IMR-90 (cell line): ENCODE results near the gene SEMA3C. TPM values are rescaled to one million over a fixed set of nuclear protein-coding genes. Genes with fewer than 3 reads are reported as not detected.

Experiments used
- ATAC-seq: fragments of 200-7000 bp; cut with Tn5 transposase; 2 replicates; pipeline ENCODE4 v1.9.1; 2020; ENCODE audit warnings: low read depth, mild to moderate bottlenecking, moderate library complexity
- BruUV-seq: library from RNA; stranded (reverse); fragments of 400-500 nt; replicated peaks from 2 replicates; lab custom pipeline; 2021; lab: Mats Ljungman, UMichigan
- CTCF ChIA-PET: fragments of 300-600 bp; formaldehyde crosslinking; extraction: SDS; loops from one replicate; lab custom pipeline; 2021; ENCODE audit warnings: antibody characterized with exemption; lab: Yijun Ruan, JAX
- POLR2A ChIA-PET: fragments of 300-600 bp; sonication (Branson Sonifier 250); formaldehyde crosslinking; loops from one replicate; lab custom pipeline; 2022; ENCODE audit warnings: antibody characterized with exemption; ENCODE audit not compliant: unreplicated experiment; lab: Charles Lee
- DNase-seq: peaks from one replicate; pipeline ENCODE4 v3.0.0; 2013
- H2AFZ ChIP-seq: replicated peaks from 2 replicates; pipeline ENCODE3; 2013; ENCODE audit warnings: low read length, mild to moderate bottlenecking; ENCODE audit not compliant: poor library complexity
- H2AK5ac ChIP-seq: 2 replicates; pipeline ENCODE4 v1.6.1; 2013; ENCODE audit warnings: low read depth, low read length, inconsistent platforms
- H2AK9ac ChIP-seq: replicated peaks from 2 replicates; pipeline ENCODE3; 2013; ENCODE audit warnings: mild to moderate bottlenecking, low read depth, low read length, moderate library complexity; ENCODE audit not compliant: poor library complexity
- H2BK120ac ChIP-seq: 2 replicates; pipeline ENCODE4 v1.6.1; 2013; ENCODE audit warnings: low read depth, low read length, inconsistent platforms
- H2BK15ac ChIP-seq: 3 replicates; pipeline ENCODE4 v1.6.1; 2013; ENCODE audit warnings: low read depth, low read length, inconsistent platforms
- H2BK20ac ChIP-seq: 2 replicates; pipeline ENCODE4 v1.6.1; 2013; ENCODE audit warnings: low read depth, mild to moderate bottlenecking, inconsistent platforms, low read length, moderate library complexity
- H2BK5ac ChIP-seq: 2 replicates; pipeline ENCODE4 v1.6.1; 2013; ENCODE audit warnings: mild to moderate bottlenecking, low read depth, low read length, inconsistent platforms; ENCODE audit not compliant: poor library complexity, severe bottlenecking
- H3K14ac ChIP-seq: replicated peaks from 2 replicates; pipeline ENCODE4 v1.6.1; 2013; ENCODE audit warnings: low read depth, low read length, inconsistent platforms
- H3K18ac ChIP-seq: 2 replicates; pipeline ENCODE4 v1.6.1; 2013; ENCODE audit warnings: low read depth, low read length, control low read depth
- H3K23ac ChIP-seq: 2 replicates; pipeline ENCODE4 v1.6.1; 2013; ENCODE audit warnings: low read depth, low read length, inconsistent platforms
- H3K27ac ChIP-seq: 2 replicates; pipeline ENCODE4 v1.5.1; 2013; ENCODE audit warnings: mild to moderate bottlenecking, control low read depth, low read length; ENCODE audit not compliant: insufficient read depth
- H3K27me3 ChIP-seq: 2 replicates; pipeline ENCODE4 v1.6.1; 2013; ENCODE audit warnings: low read length; ENCODE audit not compliant: control insufficient read depth, insufficient read depth
- H3K36me3 ChIP-seq: 2 replicates; pipeline ENCODE4 v1.6.1; 2013; ENCODE audit warnings: low read length, mixed read lengths; ENCODE audit not compliant: control insufficient read depth, insufficient read depth
- H3K4ac ChIP-seq: 2 replicates; pipeline ENCODE4 v1.6.1; 2013; ENCODE audit warnings: low read depth, low read length, inconsistent platforms
- H3K4me1 ChIP-seq: 2 replicates; pipeline ENCODE4 v1.6.1; 2013; ENCODE audit warnings: low read length, mixed read lengths; ENCODE audit not compliant: control insufficient read depth, insufficient read depth
- H3K4me2 ChIP-seq: 2 replicates; pipeline ENCODE4 v1.6.1; 2013; ENCODE audit warnings: low read depth, mild to moderate bottlenecking, control low read depth, low read length, moderate library complexity
- H3K4me3 ChIP-seq: 2 replicates; pipeline ENCODE4 v1.5.1; 2013; ENCODE audit warnings: low read depth, mild to moderate bottlenecking, control low read depth, low read length, moderate library complexity; ENCODE audit not compliant: insufficient read depth
- H3K56ac ChIP-seq: 2 replicates; pipeline ENCODE4 v1.6.1; 2013; ENCODE audit warnings: low read length, inconsistent platforms; ENCODE audit not compliant: insufficient read depth; ENCODE audit errors: extremely low read depth
- H3K79me1 ChIP-seq, 2 experiments: 2 replicates each; pipeline ENCODE4 v1.6.1; 2013; ENCODE audit warnings: low read length in 2 of 2, inconsistent platforms in 1 of 2, low read depth in 1 of 2
- H3K9ac ChIP-seq: 2 replicates; pipeline ENCODE4 v1.6.1; 2013; ENCODE audit warnings: low read depth, low read length, control low read depth
- H3K9me1 ChIP-seq: 2 replicates; pipeline ENCODE4 v1.6.1; 2013; ENCODE audit warnings: low read length, inconsistent platforms; ENCODE audit not compliant: insufficient read depth
- H3K9me3 ChIP-seq: 2 replicates; pipeline ENCODE4 v1.6.1; 2013; ENCODE audit warnings: low read length; ENCODE audit not compliant: control insufficient read depth, insufficient read depth
- H4K20me1 ChIP-seq: 2 replicates; pipeline ENCODE4 v1.6.1; 2013; ENCODE audit warnings: low read length, inconsistent platforms; ENCODE audit not compliant: insufficient read depth
- H4K5ac ChIP-seq: 2 replicates; pipeline ENCODE4 v1.6.1; 2013; ENCODE audit warnings: mild to moderate bottlenecking, low read depth, low read length, control low read depth
- H4K8ac ChIP-seq, 2 experiments: 2 replicates each; pipeline ENCODE4 v1.6.1; 2013; ENCODE audit warnings: low read depth in 2 of 2, low read length in 2 of 2, control low read depth in 1 of 2, inconsistent platforms in 1 of 2
- H4K91ac ChIP-seq: 2 replicates; pipeline ENCODE4 v1.6.1; 2013; ENCODE audit warnings: low read depth, low read length, inconsistent platforms; ENCODE audit not compliant: insufficient read depth
- BHLHE40 ChIP-seq: fragments of 150-350 bp; IDR thresholded peaks from 2 replicates; pipeline ENCODE4 v1.6.1; 2016; ENCODE audit warnings: mild to moderate bottlenecking, low read depth, low read length
- CTCF ChIP-seq: conservative IDR thresholded peaks from 2 replicates; pipeline ENCODE4 v1.5.1; 2012; ENCODE audit warnings: mild to moderate bottlenecking, low read depth, low read length, improper control_type of control experiment
- MAFK ChIP-seq: IDR thresholded peaks from 2 replicates; pipeline ENCODE4 v1.6.1; 2012; ENCODE audit warnings: low read depth, low read length, improper control_type of control experiment
- MXI1 ChIP-seq: IDR thresholded peaks from 2 replicates; pipeline ENCODE4 v1.6.1; 2012; ENCODE audit warnings: low read depth, mild to moderate bottlenecking, low read length, moderate library complexity, borderline replicate concordance
- WGBS, 2 experiments: methylation state at CpG; one replicate each; pipeline versions ENCODE4 v1.1.5 to v1.1.7; 2013; ENCODE audit warnings: missing lambda C conversion rate in 2 of 2; ENCODE audit not compliant: insufficient read length in 1 of 2; ENCODE audit errors: extremely low coverage in 2 of 2; 5-methylcytosine and 5-hydroxymethylcytosine counted together
- dilution Hi-C: fragments of 300-500 bp; cut with HindIII; formaldehyde crosslinking; loops from one replicate; pipeline ENCODE4 v1.14.3; 2018; ENCODE audit warnings: low sequenced_read_pairs; ENCODE audit not compliant: unreplicated experiment
- in situ Hi-C: fragments of 300-500 bp; cut with MboI; formaldehyde crosslinking; loops from 3 replicates; pipeline ENCODE4 v1.14.3; 2019; ENCODE audit warnings: low sequenced_read_pairs, inconsistent platforms, mixed read lengths
- intact Hi-C: fragments of 100-400 bp; cut with micrococcal nuclease; formaldehyde crosslinking; loops from 2 replicates; pipeline ENCODE4 v1.10.0; 2022
- polyA plus RNA-seq, 3 experiments: library from polyadenylated mRNA; depleted of rRNA; stranded (reverse); fragments of >200 nt; gene quantifications; 2 replicates each; pipeline ENCODE4 v1.2.3, GENCODE V29; 2012; ENCODE audit warnings: low replicate concordance in 1 of 3
- total RNA-seq: library from RNA; depleted of rRNA; stranded (reverse); fragments of >200 nt; gene quantifications from 2 replicates; pipeline ENCODE4 v1.2.3, GENCODE V29; 2012
- TF ChIP-seq, protein P1 (sequence below): fragments of 150-350 bp; IDR thresholded peaks from 2 replicates; pipeline ENCODE4 v1.6.1; 2016; ENCODE audit warnings: low read depth, mild to moderate bottlenecking, low read length, moderate library complexity, borderline replicate concordance

Gene SEMA3C
- total and polyA plus RNA-seq, 2 of the 4 experiments (the other 2 are of a cell fraction), result 21.2 to 97.1 TPM

- TF ChIP-seq, protein P1, sequence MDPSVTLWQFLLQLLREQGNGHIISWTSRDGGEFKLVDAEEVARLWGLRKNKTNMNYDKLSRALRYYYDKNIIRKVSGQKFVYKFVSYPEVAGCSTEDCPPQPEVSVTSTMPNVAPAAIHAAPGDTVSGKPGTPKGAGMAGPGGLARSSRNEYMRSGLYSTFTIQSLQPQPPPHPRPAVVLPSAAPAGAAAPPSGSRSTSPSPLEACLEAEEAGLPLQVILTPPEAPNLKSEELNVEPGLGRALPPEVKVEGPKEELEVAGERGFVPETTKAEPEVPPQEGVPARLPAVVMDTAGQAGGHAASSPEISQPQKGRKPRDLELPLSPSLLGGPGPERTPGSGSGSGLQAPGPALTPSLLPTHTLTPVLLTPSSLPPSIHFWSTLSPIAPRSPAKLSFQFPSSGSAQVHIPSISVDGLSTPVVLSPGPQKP, result no peak
- TF ChIP-seq CTCF (no peak), MXI1 (no peak), MAFK (no peak), BHLHE40 (no peak)
- ChIA-PET CTCF (no interaction called here), POLR2A (no interaction called here)
- WGBS, 2 experiments, result no CpG with 5 or more reads among the region's 4 CpGs
- Histone ChIP-seq H3K23ac (no peak overlapping the region), H3K27ac (no peak overlapping the region), H3K9me3 (no peaks in the 10 kb centered on the region), H4K5ac (no peak overlapping the region), H3K4me1 (no peaks in the 10 kb centered on the region; the same call in 1 of the 2 replicates), H2BK5ac (no peak overlapping the region), H3K9ac (no peak overlapping the region), H3K14ac (no peak overlapping the region), H4K91ac (no peak overlapping the region), H3K9me1 (no peaks in the 10 kb centered on the region), H2AK5ac (no peak overlapping the region), H3K4me3 (no peak overlapping the region), H3K4me2 (no peak overlapping the region), H2BK15ac (no peak overlapping the region), H3K56ac (no peak overlapping the region), H3K4ac (no peak overlapping the region), H2BK20ac (no peak overlapping the region), H4K20me1 (no peaks in the 10 kb centered on the region), H3K36me3 (no peaks in the 10 kb centered on the region), H2AK9ac (no peak overlapping the region), H3K18ac (no peak overlapping the region; the same call in 1 of the 2 replicates), H3K27me3 (no peaks in the 10 kb centered on the region), H2BK120ac (no peak overlapping the region), H2AFZ (no peak overlapping the region), H4K8ac (no peak overlapping the region; a peak in 1 of 4 replicates), H3K79me1 (peaks cover 0 to 5% of the 10 kb centered on the region in 2 experiments; a peak in 2 of 4 replicates)
- intact Hi-C loops (no loop called here), dilution Hi-C loops (no loop called here), in situ Hi-C loops (no loop called here)
- BruUV-seq, result no TSS peak
- no peak; the same call in 1 of the 2 replicates for ATAC-seq
- no peak for DNase-seq
These were observed 49.6 kb downstream of the SEMA3C start for GRCh38 chr7:80869106-80869784.
